ENCODE results near the gene SYCE3. TPM values are rescaled to one million over a fixed set of nuclear protein-coding genes. Genes with fewer than 3 reads are reported as not detected.

The SYCE3 gene
- total RNA-seq, 1 donor from 2014 or later: not detected

DNA sequence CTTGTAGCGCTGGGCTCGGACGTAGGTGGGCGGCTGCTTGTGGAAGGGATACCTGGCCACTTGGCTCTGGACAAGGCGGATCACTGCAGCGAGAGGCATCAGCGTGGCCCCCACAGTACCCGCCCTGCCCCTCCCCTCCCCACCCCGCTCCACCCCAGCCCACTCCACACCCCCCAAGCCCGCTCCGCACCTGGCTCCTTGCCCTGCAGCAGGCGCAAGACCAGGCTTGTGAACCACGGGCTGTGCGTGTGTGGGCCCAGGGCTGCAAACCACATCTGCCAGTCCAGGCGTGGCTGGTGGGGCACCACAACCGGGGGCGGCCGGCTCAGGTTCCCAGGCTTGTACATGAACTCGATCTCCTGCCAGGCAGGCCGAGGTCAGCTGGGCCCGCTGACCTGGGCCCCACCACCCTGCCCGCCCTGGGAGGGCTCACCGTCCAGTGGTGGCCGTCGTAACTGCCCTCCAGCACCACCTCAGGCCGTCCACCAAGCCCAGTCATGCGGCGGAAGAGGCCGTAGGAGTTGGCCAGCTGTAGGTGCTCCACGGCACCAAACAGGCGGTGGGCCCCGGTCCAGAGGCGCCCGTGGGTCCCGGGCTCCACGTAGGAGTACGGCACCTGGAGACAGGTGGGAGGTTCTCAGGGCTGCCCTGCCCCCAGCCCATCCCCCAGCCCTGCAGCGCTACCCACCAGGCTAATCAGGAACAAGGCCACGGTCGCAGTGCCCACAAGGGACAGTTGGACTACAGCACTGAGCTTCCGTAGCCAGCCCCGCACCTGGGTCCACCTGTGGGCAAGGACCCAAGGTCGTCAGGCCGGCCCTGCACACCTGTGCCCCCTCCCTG lies 58.1 kb downstream of the SYCE3 start:
- DNase-seq (ENCODE audit: low spot score): no peak

DNA sequence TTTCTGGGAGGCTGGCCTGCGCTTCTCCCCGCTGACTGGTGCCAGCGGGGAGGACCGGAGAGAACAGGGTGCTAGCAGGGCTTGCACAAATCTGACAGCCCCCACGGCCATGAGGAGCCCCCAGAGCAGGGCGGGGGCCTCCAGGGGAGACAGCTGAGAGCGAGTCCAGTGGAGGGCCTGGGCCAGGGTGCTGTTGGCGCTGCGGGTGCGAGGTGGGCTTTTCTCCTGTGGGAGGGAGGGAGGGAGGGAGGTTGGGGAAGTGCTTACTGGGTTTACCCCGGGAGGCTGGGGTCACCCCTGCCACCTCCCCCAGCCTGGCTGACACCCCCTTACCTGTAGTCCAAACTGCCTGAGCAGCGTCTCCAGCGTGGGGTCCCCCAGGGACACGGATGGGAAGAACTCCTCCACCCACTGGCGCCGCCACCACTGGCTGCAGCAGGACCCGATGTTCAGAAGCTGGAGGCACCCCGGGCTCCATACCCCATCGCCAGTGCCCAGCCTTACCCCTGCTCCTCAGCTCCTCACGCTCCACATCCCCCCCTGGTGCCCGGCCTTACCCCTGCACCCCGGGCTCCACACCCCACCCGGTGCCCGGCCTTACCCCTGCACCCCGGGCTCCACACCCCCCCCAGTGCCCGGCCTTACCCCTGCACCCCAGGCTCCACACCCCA lies 59.1 kb downstream of the SYCE3 start:
- DNase-seq (ENCODE audit: low spot score): no peak

DNA sequence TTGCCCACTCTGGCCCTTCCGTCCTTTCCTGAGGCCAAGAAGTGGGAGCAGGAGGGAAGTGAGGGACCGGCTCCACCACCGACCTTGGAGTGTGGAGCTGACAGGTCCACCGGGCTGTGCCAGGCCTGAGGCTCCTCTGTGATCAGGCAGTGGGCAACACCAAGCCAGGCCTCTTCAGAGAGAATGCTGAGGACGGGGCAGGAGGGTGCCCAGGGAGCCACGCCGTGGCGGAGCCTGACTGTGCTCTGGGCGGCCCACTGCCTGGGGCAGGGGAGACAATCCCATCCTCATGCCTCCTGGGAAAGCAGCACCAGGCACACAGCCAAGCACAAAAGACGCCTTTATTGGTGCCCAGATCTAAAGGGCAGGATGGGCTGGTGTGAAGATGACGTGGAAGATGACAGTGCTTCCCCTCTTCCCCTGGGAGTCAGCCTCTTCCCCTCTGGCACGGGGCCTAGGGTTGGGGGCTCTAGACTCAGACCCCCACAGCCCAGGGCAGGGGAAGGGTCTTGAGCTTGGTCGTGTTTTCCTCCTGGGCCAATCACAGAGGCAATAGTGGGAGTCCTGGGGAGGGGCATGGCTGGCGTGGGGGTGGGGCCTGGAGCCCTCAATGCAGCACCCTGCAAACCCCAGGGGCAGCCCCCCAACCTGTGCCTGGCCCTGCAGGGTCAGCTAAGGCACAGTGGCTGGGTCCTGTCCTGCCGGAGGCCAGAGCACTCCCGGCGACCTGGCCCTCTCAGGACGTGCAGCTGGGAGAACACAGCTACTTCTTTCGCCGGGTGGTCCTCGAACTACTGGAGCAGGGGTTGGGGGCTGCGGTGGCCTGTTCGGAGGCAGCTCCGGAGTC lies 59.9 kb downstream of the SYCE3 start:
- DNase-seq (ENCODE audit: low spot score): no peak

DNA sequence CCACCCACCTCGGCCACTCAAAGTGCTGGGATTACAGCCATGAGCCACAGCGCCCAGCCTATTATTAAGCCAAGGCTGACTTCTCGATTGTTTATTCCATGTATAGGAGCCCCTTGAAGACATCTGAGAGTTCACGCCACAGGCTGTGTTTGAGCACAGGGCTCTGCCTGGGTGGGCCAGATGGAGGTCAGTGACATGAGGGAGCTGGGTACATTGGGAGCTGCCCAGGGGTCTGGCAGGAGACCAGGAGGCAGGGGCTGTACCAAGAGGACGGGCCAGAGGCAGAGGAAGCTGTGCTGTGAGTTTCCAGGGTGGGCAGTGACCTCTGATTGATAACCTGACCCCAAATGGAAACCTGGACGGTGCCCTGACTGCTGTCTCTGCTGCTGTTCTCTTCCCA lies 60.6 kb downstream of the SYCE3 start:
- DNase-seq (ENCODE audit: low spot score): no peak

Other genes with a start within 250 kb of the SYCE3 start
- 2.2 TPM for gene DENND6B, start 235.9 kb downstream of the SYCE3 start, total RNA-seq
- gene PPP6R2, start 219.6 kb downstream of the SYCE3 start, total RNA-seq: 45.3 TPM
- 74.3 TPM for gene SBF1, start 87.9 kb downstream of the SYCE3 start, total RNA-seq
- gene ADM2, start 81.4 kb downstream of the SYCE3 start, total RNA-seq: 0.42 TPM
- not detected for gene MIOX, start 76.1 kb downstream of the SYCE3 start, total RNA-seq
- gene LMF2, start 55.2 kb downstream of the SYCE3 start, total RNA-seq: 57.1 TPM
- gene NCAPH2, start 54.7 kb downstream of the SYCE3 start, total RNA-seq: 25.0 TPM
- 9.6 TPM for gene SCO2, start 37.3 kb downstream of the SYCE3 start, total RNA-seq
- gene TYMP, start 32.9 kb downstream of the SYCE3 start, total RNA-seq: 165 TPM
- 0.10 TPM for gene KLHDC7B, start 17.0 kb downstream of the SYCE3 start, total RNA-seq
- 10.4 TPM for gene CPT1B, start 15.5 kb upstream of the SYCE3 start, total RNA-seq
- gene CHKB, start 19.9 kb upstream of the SYCE3 start, total RNA-seq: 47.6 TPM
- gene MAPK8IP2, start 37.9 kb upstream of the SYCE3 start, total RNA-seq: 0.58 TPM
- 50.4 TPM for gene ARSA, start 65.2 kb upstream of the SYCE3 start, total RNA-seq
- gene SHANK3, start 109.9 kb upstream of the SYCE3 start, total RNA-seq: 95.7 TPM
- gene ACR, start 175.3 kb upstream of the SYCE3 start, total RNA-seq: 4.5 TPM
- gene RABL2B, start 220.7 kb upstream of the SYCE3 start, total RNA-seq: 21.9 TPM

Data from mesenteric fat pad (tissue), 1 donor.